HG03280 (cell line): ENCODE results near the gene TRAPPC2L.
A peak's percentile ranks its signal among the peaks of the same experiment; 100 is the strongest.

Experiments
- ATAC-seq: cut with Tn5 transposase; IDR thresholded peaks from one replicate; pipeline ENCODE4 v1.9.1; 2021; ENCODE audit warnings: mild to moderate bottlenecking, moderate library complexity; ENCODE audit not compliant: unreplicated experiment

The TRAPPC2L gene, protein sequence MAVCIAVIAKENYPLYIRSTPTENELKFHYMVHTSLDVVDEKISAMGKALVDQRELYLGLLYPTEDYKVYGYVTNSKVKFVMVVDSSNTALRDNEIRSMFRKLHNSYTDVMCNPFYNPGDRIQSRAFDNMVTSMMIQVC

DNA sequence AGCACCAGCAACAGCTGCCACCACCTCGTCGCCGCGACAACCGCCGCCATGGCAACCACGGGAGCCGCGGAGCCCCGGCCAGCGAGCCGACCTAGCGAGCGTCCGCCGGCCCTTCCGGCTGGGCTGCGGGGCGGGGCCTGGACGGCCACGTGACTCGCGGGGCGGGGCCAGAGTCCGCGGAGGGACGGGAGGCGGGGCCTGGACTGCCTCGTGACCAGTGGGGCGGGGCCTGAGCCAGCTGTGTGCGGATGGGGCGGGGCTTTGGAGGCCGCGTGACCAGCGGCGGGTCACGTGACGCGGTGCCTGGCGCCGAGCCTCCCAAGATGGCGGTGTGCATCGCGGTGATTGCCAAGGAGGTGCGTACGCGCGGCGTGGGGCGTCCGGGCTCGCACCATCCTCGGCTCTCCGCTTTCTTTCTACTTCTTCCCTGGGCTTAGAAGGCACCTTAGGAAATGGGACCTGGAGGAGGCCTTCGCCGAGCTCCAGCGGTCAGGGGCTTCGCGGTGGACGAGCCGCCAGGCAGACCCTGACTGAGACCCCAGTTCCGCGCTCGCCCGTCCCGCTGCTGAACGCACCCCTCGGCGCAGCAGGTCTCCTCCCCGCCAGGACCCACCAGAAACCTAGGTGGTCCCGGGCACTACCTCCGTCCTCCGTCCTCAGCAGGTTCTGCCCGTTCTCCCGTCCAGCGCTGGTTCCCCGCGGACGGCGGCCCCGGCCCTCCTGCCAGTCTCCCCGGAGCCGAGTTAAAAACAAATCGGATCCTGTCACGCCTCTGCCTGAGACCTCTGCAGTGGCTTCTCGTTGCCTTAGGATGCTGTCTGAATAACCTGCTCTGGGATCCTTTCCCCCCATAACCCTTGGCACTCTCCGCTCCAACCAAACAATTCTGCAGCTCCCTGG is at the start of gene TRAPPC2L, which contains the start of gene GALNS:
TRAPPC2L (plus strand) TSS at position 300 of the 900 bp plus-strand sequence; CDS start at position 324, 24 bp downstream.
GALNS (minus strand) TSS at position 120 of the 900 bp plus-strand sequence; CDS start at position 50, 70 bp downstream.
- peak; percentile 88 for ATAC-seq

DNA sequence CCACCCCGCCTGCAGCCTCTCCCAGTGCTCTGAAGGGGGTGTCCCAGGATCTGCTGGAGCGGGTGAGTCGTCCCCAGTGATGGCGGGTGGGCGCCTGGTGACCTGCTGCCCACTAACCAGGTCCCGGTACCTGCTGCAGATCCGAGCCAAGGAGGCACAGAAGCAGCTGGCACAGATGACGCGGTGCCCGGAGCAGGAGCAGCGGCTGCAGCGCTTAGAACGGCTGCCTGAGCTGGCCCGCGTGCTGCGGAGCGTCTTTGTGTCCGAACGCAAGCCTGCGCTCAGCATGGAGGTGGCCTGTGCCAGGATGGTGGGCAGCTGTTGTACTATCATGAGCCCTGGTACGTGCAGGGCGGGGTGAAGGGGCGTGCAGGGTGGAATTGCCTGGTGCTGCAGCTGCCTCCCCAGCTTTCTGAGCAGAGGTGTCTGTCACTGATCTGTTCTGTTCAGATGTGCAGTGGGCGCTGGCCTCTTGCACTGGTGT is 49.7 kb upstream of the TRAPPC2L start:
- no peak for ATAC-seq

DNA sequence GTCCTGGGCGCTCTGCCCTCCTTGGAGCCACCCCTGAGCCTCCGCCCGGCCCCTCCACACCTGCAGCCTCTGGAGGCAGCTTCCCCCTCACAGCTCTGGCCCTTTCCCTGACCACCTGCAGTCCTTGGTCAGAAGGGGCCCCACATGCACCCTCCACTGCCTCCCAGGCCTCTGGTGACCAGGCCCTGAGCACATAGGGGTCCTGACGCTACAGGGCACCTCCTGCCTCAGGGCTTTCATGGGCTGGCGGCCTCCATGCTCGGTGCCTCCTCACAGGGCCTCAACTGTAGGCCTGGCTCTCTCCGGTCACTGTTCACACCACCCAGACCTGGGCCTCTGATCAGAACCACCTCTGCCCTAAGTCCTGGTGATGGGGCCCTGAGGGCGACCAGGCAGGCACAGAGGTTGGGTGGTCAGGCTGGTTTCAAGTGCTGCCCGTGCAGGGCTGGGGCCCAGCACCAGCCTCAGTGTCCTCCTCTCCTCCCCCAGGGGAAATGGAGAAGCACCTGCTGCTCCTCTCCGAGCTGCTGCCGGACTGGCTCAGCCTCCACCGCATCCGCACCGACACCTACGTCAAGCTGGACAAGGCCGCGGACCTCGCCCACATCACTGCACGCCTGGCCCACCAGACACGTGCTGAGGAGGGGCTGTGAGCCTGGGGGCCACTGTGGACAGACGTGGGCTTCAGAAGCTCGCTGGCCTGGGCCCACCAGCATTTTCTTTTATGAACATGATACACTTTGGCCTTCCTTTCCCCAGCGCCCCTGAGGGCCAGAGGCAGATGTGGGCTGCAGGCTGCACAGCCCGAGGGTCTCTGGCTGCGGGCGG is 49.1 kb upstream of the TRAPPC2L start:
- ATAC-seq = no peak

DNA sequence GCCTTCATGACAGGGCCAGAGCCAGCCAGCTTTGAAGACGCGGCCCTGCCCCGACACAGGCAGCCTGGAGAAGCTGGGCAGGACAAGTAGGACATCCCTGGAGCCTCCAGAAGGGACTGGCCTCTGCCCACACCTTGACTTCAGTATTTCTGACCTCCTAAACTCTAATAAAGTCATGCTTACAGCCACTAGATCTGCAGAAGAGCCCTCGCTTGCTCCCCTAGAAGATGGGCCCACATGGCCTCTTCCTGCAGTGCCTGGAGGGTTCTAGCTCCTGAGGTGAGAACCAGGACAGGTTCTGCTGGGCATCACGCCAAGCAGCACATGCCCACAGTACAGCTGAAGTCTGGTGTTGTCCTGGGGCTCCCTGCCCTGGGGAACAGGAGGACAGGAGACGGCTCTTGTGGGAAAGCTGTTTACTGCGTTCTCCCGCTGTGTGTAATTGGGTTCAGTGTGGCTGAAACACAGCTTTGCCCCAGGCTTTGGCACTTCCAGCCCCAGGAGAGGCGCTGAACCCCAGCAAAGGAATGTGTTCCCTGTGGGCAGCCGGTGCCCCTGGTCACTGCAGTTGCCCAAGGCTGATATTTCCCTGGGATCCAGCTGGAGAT is 47.8 kb upstream of the TRAPPC2L start:
- ATAC-seq = no peak

DNA sequence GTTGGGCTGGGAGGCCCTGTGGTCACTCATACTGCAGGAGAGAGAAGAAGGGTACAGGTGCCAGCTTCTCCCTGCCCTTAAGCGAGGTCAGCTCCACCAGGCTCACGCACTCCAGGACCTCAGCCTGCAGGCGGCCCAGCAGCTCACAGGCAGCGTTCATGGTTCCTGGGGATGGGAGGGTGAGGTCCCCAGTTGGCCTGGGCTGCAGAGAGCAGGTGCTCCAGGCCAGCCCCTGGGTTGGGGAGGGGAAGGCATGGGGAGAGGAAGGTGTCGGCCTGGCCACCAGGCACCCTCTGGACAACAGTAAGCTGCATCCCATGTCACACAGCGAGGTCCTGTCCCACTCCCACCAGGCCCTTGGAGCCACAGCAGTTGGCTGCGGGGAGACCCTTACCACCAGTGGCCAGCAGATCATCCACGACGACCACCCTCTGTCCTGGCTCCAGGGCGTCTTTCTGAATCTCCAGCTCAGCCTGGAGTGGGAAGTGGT is 47.2 kb upstream of the TRAPPC2L start:
- no peak for ATAC-seq

DNA sequence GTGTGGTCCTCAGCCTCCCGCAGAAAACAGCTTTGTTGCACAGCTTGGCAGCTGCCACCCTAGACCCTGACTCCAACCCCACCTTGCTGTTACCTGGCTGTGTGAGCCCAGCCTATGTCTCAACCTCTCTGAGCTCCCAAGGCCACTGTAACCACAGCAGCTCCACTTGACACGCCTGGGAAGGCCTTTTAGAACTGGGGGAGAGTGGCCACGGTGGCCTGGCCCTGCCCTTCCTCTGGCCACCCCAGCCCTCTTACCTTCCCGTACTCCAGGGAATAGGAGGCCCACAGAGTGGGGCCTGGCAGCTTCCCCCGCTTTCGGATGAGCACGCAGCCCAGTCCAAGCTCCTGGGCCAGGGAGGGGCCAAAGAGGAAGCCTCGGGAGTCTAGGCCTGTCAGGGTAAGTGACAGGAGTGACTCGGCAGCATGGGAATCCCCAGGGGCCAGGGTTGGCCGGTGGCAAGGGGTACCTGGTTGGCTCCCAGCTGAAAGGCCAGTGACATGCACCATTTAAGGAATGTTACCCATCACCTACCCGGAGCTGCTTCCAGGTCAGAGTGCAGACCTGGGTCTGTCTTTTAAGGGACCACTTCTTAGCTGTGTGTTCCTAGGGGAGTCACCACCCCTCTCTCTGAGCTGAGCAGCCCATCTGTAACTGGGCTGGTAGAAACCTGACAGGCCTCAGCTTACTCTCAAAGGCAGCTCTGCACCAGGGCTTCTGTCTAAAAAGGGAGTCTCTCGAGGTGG is 46.6 kb upstream of the TRAPPC2L start:
- ATAC-seq = no peak

DNA sequence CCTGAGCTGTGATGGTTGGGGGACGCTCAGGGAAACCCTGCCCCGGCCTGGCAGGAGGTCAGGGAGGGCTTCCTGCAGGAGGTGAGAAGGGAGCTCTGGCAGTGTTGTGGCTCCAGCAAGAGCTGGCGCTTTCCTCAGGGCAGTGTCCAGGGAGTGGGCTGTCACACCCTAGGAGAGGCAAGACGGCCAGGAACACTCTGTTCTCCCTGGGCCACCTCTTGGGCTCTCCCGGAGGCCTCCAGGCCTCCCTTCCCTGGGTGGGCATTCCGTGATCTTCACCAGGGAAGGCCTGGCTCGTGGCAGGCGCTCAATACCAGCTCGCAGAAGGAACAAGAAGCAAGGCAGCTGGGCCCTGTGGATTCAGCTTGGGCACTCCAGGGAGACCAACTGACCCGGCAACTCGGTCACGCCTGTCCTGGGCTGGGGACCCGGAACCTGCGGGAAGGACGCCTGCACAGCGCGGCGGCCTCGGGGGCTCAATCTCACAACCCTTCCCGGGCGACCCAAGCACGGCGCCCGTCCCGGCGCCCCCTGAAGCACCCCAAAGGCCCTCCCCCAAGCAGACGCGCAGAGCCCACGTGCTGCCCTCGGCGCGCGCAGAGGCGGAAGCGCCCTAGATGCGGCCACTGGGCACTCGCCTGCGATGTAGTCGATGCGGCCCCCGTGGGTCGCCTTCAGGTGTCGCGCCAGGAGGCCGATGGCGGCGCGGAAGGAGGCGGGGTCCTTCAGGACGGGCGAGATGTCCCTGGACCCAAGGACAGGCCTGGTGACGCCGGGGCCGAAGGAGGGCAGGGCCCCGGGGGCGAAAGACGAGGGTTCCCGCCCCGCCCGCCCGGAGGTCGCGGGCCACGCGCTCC is 45.8 kb upstream of the TRAPPC2L start:
- peak; percentile 55 for ATAC-seq

DNA sequence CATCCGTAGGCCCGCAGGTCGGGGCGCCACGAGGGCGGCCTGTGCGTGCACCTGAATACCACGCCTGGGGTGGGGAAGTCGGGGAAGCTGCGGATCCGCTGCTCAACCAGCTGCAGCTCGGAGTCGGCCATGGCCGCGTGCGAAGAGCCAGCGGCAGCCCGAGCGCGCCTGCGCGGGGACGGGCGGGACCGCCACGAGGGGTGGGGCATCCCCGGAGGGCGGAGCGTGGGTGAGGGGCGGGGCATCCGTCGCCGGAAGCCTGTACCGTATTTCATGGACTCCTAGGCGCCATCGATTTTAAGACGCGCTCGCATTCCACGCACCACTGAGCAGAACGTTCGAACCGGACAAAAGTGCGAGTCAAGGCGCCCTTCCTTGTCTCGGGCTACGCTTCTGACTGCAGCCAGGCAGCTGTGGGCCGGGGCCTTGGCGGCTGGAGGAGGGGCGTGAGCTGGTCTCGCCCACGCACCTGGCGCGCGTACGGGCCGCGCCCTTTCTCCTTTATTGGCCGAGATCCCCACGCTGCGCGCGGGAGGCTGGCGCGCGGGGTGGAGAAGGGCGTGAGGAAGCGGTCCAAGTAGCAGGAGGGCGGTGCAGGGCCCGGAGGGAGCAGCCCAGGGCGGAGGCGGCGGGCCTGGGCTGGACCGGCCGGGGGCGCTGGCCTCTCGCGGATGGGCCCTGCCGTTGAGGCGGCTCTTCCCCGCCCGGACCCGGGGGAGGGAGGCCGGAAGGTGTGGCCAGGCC is 45.0 kb upstream of the TRAPPC2L start, which contains the start of gene APRT:
APRT (minus strand) TSS at position 160 of the 744 bp plus-strand sequence; CDS start at position 131, 29 bp downstream.
- peak; percentile 72 for ATAC-seq

DNA sequence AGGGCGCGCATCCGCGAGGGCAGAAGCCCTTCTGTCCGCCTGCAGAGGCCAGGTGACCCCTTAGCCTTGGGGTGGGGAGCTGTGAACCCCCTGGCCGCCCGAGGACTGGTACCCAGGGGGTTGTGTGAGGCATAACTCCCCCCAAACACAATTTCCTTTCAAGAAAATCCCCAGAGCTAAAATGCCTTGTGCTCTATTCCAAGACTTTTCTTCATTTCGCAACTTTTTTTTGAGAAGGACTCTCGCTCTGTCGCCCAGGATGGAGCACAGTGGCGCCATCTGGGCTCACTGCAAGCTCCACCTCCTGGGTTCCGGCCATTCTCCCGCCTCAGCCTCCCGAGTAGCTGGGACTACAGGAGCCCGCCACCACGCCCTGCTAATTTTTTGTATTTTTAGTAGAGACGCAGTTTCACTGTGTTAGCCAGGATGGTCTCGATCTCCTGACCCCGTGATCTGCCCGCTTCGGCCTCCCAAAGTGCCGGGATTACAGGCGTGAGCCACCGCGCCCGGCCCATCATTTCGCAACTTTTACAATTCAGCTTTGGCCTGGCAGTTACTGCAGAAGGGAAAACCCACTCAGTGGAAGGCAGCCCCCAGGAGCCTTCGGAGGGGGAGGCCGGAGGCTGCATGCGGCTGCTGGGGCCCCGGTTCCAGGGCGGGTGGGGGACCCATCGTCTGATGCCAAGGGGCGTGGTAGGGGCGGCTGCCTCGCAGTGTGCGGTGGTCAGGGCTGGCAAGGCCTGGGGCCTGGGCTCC is 44.2 kb upstream of the TRAPPC2L start:
- ATAC-seq = no peak

DNA sequence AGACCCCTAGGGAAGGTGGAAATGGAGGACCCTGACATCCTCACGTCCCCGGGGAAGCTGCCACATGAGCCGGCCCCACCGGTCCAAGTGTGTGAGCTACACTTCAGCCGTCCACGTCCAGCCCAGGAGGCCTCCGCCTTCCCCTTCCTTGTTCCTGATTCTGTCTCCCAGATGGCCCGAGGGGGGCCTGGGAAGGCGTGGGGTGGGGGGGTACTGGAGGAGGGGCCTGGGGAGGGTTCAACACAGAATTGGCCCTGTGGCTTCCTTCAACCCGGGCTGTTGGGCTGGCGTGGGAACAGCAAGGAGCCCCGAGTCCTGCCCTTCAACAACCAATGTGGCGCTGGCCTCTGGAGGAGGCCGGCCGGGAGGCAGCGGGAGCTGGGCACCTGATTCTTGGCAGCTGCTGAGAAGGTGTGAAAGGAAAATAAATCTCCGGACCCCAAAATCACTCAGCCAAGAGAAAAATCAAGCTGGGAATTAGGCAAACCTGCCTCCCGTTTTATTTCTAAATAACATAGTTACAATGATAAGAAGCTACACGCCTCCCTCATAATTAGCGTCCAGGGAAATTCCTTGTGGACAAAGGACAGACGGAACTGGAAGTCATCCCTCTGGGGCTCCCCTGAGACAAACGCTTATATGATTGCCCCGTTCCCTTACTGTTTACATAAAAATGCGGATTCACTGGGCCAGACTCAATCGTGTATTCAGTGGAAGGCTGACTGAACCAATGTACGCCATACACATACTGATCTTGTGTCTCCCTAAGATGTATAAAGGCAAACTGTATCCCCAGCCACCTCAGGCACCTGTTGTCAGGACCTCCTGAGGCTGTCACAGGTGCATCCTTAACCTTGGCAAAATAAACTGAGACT is 43.4 kb upstream of the TRAPPC2L start:
- ATAC-seq = no peak

DNA sequence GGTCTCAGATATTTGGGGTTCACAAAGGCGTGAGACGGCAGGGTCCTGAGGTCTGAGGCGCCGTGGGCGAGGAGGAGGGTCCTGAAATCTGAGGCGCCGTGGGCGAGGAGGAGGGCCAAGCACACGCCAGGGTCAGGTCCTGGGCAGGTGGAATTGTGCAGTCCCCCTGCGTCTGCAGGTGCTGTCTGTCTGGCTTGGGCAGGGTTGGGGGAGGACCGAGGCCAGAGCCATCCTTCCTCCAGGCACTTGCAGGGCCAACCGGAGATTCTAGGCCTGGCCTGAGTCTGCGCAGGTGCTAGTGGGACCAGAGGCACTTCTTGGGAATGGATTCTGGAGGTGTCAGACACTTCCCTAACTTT is 42.8 kb upstream of the TRAPPC2L start:
- ATAC-seq = no peak

DNA sequence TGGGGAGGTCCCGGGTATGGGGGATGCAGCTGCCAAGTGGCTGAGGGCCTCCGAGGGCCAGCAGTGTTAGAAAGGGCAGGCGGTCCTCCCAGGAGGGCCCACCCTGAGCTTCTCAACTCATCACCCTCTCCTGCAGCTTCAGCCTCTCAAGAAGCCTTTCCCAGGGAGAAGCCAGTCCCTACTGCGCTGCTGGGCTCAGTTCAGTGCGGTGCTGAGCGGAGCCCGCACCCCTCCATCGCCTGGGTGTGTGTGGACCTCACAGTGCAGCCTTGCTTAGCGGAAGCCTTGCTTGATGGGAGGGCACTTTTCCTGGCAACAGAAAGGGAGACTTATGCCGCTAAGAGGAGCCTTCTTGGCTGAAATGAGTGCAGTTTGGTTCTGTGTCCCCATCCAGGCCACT is 41.7 kb upstream of the TRAPPC2L start:
- no peak for ATAC-seq

DNA sequence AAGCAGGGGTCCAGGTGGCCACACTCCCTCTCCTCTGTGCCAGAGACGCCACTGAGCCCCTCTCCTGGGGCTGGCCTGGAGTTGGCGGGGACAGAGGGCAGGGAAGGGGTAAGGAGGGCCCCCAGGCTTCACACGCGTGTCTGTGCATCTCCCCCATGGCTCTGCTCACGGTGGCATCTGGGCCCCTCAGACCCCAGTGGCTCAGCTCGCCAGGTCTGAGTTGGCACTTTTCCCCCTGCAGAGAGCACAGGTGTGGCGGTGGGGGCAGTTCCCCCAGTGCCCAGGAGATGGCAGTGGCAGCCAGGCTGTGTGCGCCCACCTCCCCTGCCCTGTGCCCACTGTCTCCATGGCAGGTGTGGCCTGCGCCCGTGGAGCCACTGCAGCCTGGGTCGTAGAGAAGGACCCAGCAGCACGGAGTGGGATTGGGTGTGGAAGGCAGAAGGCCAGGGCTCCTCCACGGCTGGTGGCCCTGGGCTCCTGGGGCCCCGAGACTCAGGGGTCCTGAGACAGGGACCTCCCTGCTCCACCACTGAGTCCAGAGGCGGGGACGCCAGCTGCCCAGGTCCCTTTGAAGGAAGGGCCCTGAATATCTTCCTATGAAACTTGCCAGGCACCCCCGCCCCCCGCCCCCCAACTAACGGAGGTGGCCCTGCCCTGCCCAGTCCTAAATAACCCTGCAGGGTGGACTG is 40.9 kb upstream of the TRAPPC2L start:
- ATAC-seq = no peak

DNA sequence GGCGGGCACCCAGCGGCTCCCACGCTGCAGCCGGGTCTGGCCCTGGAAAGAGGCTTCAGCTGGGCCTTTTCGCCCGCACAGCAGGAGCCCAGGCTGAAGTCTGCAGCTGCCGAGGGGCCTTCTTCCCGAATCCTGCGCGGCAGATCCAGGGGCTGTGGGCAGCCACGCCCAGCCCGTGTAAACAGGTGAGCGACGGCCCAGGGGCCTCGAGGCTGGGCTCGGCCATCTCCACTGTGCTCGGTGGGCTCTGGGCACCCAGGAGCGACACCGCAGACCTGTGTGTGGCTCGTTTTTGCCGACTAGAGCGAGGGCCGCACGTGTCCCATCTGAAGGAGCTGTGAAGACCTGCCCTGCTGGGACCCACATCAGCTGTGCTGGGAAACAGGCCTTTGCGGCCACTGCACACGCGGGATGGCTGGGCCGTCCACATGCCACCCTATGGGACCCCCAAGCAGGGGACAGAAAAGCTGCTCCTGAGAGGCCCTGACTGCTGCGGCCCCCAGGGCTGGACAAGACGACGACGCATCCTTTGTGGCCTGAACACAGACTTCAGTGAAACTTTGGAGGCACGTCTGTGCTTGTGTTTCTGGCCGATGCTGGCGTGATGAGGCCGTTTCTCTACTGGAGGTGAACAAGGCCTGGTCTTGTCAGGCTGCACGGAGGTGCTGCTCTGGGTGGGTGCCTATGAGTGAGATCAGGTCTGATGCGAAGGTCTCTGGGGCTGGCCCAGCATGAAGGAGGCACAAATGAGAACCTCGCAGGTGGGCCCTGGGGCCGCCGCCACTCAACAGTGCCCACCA is 40.0 kb upstream of the TRAPPC2L start:
- no peak for ATAC-seq
